Measurements from ENCODE around the gene TNRC18.

GRCh38 chr7:5354460-5355232 lies 69.0 kb downstream of the TNRC18 start:
- TF ChIP-seq CTCF (conservative IDR thresholded peaks at IDR 0.05; ENCODE audit: low read length) (no peak), EZH2phosphoT487 (IDR thresholded peaks at IDR 0.05; ENCODE audit: borderline replicate concordance, low read depth, low read length) (no peak)
